ENCODE results near the gene USP11. TPM values are rescaled to one million over a fixed set of nuclear protein-coding genes. Genes with fewer than 3 reads are reported as not detected.

The USP11 gene
- total and polyA plus RNA-seq, 2 donors from 2014 or later = 30.9 to 91.6 TPM

- FAIRE-seq (no peak), DNase-seq (peak in 1 of 5 donors; percentile 28)
- TF ChIP-seq CTCF (IDR thresholded peaks at IDR 0.05; ENCODE audit: borderline replicate concordance, extremely low read depth, insufficient read depth) = no peak
- Histone ChIP-seq H3K27me3 (ENCODE audit: control insufficient read depth, insufficient read depth, low read length) (no peaks in the 10 kb centered on the region), H3K9ac (ENCODE audit: low read length in 3 of 3) (no peak overlapping the region), H3K9me3 (ENCODE audit: control insufficient read depth in 2 of 3, insufficient read depth in 1 of 3, low read length in 3 of 3) (no peaks in the 10 kb centered on the region), H3K4me1 (ENCODE audit: control insufficient read depth in 2 of 3, insufficient read depth in 2 of 3, low read depth in 1 of 3, low read length in 3 of 3) (no peaks in the 10 kb centered on the region), H3K27ac (ENCODE audit: low read depth in 2 of 2, low read length in 2 of 2) (no peak overlapping the region), H3K36me3 (ENCODE audit: control insufficient read depth in 2 of 3, insufficient read depth in 3 of 3, low read length in 3 of 3) (peaks cover 35 to 75% (median 38%) of the 10 kb centered on the region in 3 donors), H3K4me3 (ENCODE audit: low read length in 3 of 3) (no peak overlapping the region)
- intact Hi-C loops (cut with DNase I) = no loop called here
Observed at GRCh38 chrX:47208108-47208507, 24.7 kb upstream of the USP11 start.

- Histone ChIP-seq H3K27ac (ENCODE audit: low read depth in 2 of 2, low read length in 2 of 2) (no peak overlapping the region), H3K9me3 (ENCODE audit: control insufficient read depth in 2 of 3, insufficient read depth in 1 of 3, low read length in 3 of 3) (no peaks in the 10 kb centered on the region), H3K4me1 (ENCODE audit: control insufficient read depth in 2 of 3, insufficient read depth in 2 of 3, low read depth in 1 of 3, low read length in 3 of 3) (no peaks in the 10 kb centered on the region), H3K36me3 (ENCODE audit: control insufficient read depth in 2 of 3, insufficient read depth in 3 of 3, low read length in 3 of 3) (peaks cover 41 to 81% (median 42%) of the 10 kb centered on the region in 3 donors), H3K27me3 (ENCODE audit: control insufficient read depth, insufficient read depth, low read length) (no peaks in the 10 kb centered on the region), H3K4me3 (ENCODE audit: low read length in 3 of 3) (no peak overlapping the region), H3K9ac (ENCODE audit: low read length in 3 of 3) (no peak overlapping the region)
- intact Hi-C loops (cut with DNase I) = no loop called here
- DNase-seq = peak in 1 of 5 donors; percentile 40
- no peak for TF ChIP-seq CTCF (IDR thresholded peaks at IDR 0.05; ENCODE audit: borderline replicate concordance, extremely low read depth, insufficient read depth)
- no peak for FAIRE-seq
Observed at GRCh38 chrX:47209508-47210238, 23.1 kb upstream of the USP11 start.

DNA sequence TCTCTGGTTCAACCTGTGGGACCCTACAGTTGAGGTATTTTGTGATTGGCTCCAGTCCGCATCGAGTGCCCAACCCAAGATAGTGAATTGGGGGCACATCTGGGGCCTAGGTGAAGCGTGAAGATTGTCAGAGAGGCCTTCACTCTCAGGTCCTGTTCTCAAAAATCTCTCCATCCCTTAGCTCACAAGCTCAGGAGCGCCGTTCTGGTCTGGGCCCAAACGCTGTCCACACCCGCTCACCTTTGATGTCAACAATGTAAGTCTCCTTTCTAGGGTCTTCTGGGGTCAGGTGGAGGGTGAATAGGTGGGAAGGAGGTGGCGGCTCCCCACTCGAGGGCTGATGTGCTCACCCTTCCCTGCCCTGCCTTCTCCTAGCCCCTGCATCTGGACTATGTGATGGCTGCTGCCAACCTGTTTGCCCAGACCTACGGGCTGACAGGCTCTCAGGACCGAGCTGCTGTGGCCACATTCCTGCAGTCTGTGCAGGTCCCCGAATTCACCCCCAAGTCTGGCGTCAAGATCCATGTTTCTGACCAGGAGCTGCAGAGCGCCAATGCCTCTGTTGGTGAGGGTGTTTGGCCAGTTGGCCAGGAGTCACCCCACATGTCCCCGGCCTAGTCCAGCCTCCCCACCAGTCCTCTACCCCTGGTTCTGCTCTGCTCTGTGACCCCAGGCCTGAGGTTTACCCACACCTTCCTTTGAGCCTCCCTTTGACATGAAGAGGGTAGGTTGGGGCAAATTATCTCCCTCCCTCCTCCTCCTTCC lies 22.0 kb upstream of the USP11 start:
- no peak overlapping the region for H3K4me3 ChIP-seq (ENCODE audit: low read length in 3 of 3)
- H3K9me3 ChIP-seq (ENCODE audit: control insufficient read depth in 2 of 3, insufficient read depth in 1 of 3, low read length in 3 of 3) = no peaks in the 10 kb centered on the region
- no peaks in the 10 kb centered on the region for H3K4me1 ChIP-seq (ENCODE audit: control insufficient read depth in 2 of 3, insufficient read depth in 2 of 3, low read depth in 1 of 3, low read length in 3 of 3)
- no peak overlapping the region for H3K27ac ChIP-seq (ENCODE audit: low read depth in 2 of 2, low read length in 2 of 2)
- DNase-seq = peak in 1 of 5 donors; percentile 55
- no peak for FAIRE-seq
- no peaks in the 10 kb centered on the region for H3K27me3 ChIP-seq (ENCODE audit: control insufficient read depth, insufficient read depth, low read length)
- H3K9ac ChIP-seq (ENCODE audit: low read length in 3 of 3) = no peak overlapping the region
- intact Hi-C loops (cut with DNase I) = no loop called here
- H3K36me3 ChIP-seq (ENCODE audit: control insufficient read depth in 2 of 3, insufficient read depth in 3 of 3, low read length in 3 of 3) = peaks cover 39 to 80% (median 42%) of the 10 kb centered on the region in 3 donors
- TF ChIP-seq CTCF (IDR thresholded peaks at IDR 0.05; ENCODE audit: borderline replicate concordance, extremely low read depth, insufficient read depth) = no peak
